ENCODE data around the gene CACNA1I.
A peak's percentile ranks its signal among the peaks of the same experiment; 100 is the strongest.

Gene CACNA1I

GRCh38 chr22:39592081-39593065 lies 21.8 kb downstream of the CACNA1I start:
- Mint-ChIP-seq H3K27me3 (peaks cover 39 to 52% of the 10 kb centered on the region in 2 donors), H3K4me1 (peaks cover 6 to 7% of the 10 kb centered on the region in 2 donors), H3K4me3 (no peak overlapping the region), H3K9me3 (no peaks in the 10 kb centered on the region), H3K36me3 (no peaks in the 10 kb centered on the region), H3K27ac (no peak overlapping the region)
- peak in 1 of 2 donors; percentile 14 for ATAC-seq (replicated peaks)
- no peak for DNase-seq

DNA sequence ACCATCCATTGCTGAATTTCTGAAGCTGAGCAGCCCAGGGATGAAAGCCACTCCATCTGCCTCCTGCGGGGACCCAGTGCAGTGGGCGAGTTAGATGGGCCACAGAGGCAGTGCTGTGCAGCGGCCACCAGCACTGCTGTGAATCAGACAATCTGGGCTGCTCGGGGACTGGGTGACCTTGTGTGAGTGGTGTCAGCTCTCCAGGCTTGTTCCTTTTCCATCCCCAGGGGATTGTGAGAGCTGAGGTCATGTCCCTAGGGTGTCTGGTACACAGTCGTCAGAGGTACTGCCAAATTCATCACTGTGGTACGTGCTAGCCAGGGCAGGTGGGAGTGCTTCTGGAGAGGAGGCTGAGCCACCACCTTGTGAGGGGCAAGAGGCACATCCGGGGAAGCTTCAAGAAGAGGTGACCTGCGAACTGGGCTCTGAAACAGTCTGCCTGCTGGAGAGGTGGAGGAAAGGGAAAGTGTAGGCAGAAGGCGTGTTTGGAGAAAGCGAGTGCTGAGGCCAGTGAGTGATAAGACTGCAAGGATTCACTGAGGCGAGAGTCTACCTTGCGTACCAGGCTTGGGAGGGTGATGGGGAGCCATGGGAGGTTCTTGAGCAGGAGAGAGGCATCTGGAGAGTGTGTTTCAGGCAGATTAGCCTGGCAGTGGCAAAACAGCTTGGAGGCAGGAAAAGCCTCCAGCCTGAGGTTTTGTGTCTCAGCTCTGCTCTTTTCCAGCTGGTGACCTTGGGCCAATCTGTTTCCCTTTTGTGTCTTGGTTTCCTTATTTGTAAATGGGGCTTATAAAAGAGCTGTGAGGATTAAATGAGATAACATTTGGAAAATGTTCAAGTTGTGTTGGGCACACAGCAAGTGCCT lies 22.7 kb downstream of the CACNA1I start:
- H3K27ac Mint-ChIP-seq = no peak overlapping the region
- peak; percentile 28 for DNase-seq
- H3K27me3 Mint-ChIP-seq = peaks cover 46 to 61% of the 10 kb centered on the region in 2 donors
- ATAC-seq (replicated peaks) = peak; percentile 79 to 89
- no peaks in the 10 kb centered on the region for H3K9me3 Mint-ChIP-seq
- no peaks in the 10 kb centered on the region for H3K36me3 Mint-ChIP-seq
- peaks cover 8 to 16% of the 10 kb centered on the region in 2 donors for H3K4me1 Mint-ChIP-seq
- H3K4me3 Mint-ChIP-seq = no peak overlapping the region

GRCh38 chr22:39593931-39594285 lies 23.4 kb downstream of the CACNA1I start:
- H3K27ac Mint-ChIP-seq = no peak overlapping the region
- H3K36me3 Mint-ChIP-seq = no peaks in the 10 kb centered on the region
- ATAC-seq (replicated peaks) (no peak), DNase-seq (no peak)
- no peaks in the 10 kb centered on the region for H3K9me3 Mint-ChIP-seq
- H3K4me3 Mint-ChIP-seq = no peak overlapping the region
- peaks cover 11 to 20% of the 10 kb centered on the region in 2 donors for H3K4me1 Mint-ChIP-seq
- H3K27me3 Mint-ChIP-seq = peaks cover 51 to 66% of the 10 kb centered on the region in 2 donors

DNA sequence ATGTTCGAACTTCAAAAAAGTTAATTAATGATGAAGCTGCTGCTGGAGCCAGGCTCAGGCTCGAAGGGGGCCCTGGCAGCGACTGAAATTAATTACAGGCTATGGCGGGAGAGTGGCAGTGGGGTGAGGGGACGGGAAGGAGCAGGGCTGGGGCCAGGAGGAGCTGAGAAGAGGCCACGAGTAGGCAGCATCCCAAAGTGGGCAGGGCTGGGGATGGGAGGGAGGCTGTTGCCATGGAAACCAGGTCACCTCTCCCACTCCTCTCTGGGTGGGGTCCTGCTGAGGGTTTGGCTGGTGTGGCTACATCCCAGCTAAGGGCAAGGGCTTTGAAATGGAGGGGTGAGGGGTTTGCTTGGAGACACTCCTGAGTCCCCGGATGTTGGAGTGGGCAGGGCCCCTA lies 23.9 kb downstream of the CACNA1I start:
- Mint-ChIP-seq H3K36me3 (no peaks in the 10 kb centered on the region), H3K27me3 (peaks cover 51 to 66% of the 10 kb centered on the region in 2 donors), H3K9me3 (no peaks in the 10 kb centered on the region), H3K4me1 (peaks cover 11 to 20% of the 10 kb centered on the region in 2 donors), H3K27ac (no peak overlapping the region), H3K4me3 (no peak overlapping the region)
- ATAC-seq (replicated peaks) = no peak
- DNase-seq = no peak

DNA sequence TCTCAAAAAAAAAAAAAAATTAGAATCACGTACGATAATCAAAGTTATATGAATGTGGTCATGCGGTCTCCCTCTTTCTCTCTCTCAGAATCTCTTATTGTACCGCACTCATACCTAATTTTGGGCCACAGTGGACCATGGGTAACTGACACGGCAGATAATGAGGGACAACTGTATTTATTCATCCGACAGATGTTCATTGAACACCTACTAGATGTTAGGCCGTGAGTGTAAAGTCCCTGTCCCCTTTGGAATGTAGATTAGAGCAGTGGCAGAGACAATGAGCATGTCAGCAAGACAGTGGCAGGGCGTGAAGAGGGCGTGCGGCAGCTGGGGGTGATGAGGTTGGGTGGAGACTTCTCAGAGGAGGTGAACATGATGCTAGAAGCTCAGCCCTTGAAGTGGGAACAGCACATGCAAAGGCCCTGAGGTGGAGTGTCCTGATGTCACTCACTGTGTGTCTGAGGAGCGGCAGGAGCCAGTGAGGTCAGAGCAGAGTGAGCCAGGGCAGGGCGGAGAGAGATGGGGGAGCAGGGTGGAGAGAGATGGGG lies 25.1 kb downstream of the CACNA1I start:
- Mint-ChIP-seq H3K27me3 (peaks cover 48 to 60% of the 10 kb centered on the region in 2 donors), H3K27ac (peak overlapping the region; percentile 4), H3K9me3 (no peaks in the 10 kb centered on the region), H3K4me1 (peaks cover 13 to 26% of the 10 kb centered on the region in 2 donors), H3K4me3 (no peak overlapping the region), H3K36me3 (no peaks in the 10 kb centered on the region)
- DNase-seq (no peak), ATAC-seq (replicated peaks) (no peak)

DNA sequence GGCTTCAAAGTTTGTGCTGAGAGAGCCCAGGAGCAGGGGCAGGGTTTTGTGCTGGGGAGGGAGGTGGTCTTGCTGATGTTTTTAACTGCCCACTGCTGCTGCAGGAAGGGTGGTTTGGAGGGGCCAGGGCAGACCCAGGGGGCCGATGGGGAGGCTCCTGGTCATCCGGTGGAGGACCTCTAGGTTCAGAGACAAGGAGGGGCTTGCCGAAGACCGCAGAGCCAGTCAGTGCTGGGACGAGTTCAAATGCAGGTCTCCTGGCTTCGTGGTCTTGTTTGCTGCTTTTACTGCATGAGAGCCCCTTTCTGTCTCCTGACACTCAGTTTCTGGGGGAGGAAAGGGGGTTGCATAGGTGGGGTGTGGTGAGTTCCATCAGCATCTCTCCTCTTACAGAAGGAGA lies 26.0 kb downstream of the CACNA1I start:
- DNase-seq (no peak), ATAC-seq (replicated peaks) (no peak)
- Mint-ChIP-seq H3K9me3 (peaks cover 0 to 4% of the 10 kb centered on the region in 2 donors), H3K27me3 (peaks cover 48 to 60% of the 10 kb centered on the region in 2 donors), H3K4me1 (peaks cover 20 to 34% of the 10 kb centered on the region in 2 donors), H3K4me3 (no peak overlapping the region), H3K27ac (no peak overlapping the region), H3K36me3 (no peaks in the 10 kb centered on the region)

DNA sequence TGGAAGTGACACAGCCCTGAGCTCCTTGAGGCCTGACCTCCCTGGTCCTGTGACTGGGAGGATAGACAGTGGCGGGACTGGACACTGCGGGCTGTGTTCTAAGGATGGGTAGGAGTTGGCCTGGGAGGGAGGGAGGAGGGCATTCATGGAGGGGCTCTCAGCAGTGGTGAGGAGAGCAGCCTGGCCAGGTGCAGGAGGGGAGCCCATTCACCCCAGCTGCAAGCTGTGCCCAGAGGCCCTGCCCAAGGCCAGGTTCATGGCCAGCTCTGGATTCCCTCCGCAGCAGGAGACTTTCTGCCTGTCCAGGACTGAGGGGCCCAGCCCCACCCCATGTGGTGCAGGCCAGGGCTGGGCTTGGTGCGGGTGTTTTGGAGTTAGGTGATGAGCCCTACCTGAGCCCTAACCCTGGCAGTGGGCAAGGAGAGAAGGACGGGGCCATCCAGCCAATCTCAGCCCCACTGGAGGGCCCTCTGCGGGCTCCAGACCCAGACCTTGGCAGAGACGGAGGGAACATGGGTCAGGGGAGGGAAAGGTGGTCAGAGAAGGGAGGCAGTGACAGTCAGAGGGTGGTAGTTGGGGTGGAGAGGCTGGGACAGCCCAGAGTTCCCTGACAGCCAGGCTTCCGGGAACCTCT lies 26.8 kb downstream of the CACNA1I start:
- Mint-ChIP-seq H3K27me3 (peaks cover 45 to 55% of the 10 kb centered on the region in 2 donors), H3K4me1 (peaks cover 24 to 40% of the 10 kb centered on the region in 2 donors), H3K4me3 (no peak overlapping the region), H3K27ac (no peak overlapping the region), H3K9me3 (peaks cover 0 to 8% of the 10 kb centered on the region in 2 donors), H3K36me3 (peaks cover 3% of the 10 kb centered on the region in 2 donors)
- DNase-seq (no peak), ATAC-seq (replicated peaks) (no peak)

DNA sequence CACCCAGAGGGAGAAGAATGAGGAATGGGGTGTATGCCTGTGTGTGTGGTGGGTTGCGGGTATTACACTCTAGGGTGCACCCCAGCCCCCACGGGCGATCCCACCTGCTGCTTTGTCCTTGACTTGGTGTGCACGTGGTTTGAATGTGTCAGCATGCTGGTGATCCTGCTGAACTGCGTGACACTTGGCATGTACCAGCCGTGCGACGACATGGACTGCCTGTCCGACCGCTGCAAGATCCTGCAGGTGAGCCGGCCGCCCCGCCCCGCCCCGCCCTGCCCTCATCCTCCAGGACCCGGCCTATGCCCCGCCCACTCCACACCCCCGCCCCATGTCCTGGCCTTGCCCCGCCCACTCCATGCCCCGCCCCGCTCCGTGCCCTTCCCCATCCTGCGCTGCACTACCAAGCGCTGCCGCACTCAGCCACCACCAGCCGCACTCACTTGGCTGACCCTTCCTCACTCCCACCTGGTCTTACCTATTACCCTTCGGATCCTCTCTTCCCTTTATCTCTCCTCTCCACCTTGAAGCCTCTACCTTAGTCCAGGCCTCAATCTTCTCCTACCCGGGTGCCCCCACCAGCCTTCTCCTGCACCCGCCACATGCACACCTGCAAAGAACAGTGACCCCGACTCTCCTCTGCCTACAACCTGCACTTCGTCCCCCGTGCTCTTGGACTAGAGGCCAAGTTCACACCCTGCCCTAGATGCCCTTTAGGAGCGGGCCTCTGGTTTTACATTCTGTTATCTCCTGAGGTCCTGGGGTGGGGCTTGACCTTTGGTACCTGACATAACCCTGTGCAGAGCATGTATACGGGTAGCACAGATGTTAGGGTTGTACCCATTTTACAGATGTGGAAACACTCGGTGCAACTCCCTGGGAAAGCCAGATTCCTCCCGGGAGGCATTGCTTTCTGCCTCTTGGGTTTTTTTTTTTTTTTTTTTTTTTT lies 27.7 kb downstream of the CACNA1I start:
- Mint-ChIP-seq H3K4me1 (peaks cover 23 to 40% of the 10 kb centered on the region in 2 donors), H3K27me3 (peaks cover 41 to 53% of the 10 kb centered on the region in 2 donors), H3K4me3 (peak overlapping the region in 1 of 2 donors; percentile 40), H3K9me3 (peaks cover 2 to 8% of the 10 kb centered on the region in 2 donors), H3K27ac (no peak overlapping the region), H3K36me3 (peaks cover 3% of the 10 kb centered on the region in 2 donors)
- DNase-seq (no peak), ATAC-seq (replicated peaks) (peak; percentile 69 to 80)

GRCh38 chr22:39600491-39601179 lies 30.1 kb downstream of the CACNA1I start:
- peak overlapping the region in 1 of 2 donors; percentile 26 for H3K4me3 Mint-ChIP-seq

DNA sequence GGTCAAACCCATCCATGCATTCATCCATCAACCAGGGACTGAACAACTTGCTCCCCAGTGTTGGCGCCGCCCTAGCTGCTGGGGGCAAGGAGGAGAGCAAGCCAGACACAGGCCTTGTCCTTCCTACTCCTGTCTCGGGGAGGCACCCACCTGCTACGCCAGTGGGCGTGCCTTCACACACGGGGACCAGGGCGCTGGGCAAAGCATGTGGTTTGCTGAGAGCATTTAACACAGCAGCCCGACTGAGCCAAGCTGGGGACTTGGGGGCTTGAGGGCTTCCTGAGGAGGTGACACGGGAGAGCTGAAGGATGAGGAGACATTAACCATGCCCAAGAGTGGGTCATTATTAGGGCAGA lies 30.6 kb downstream of the CACNA1I start:
- peaks cover 3 to 8% of the 10 kb centered on the region in 2 donors for H3K9me3 Mint-ChIP-seq
- H3K27ac Mint-ChIP-seq = peak overlapping the region; percentile 42
- peaks cover 38 to 47% of the 10 kb centered on the region in 2 donors for H3K27me3 Mint-ChIP-seq
- peaks cover 3% of the 10 kb centered on the region in 2 donors for H3K36me3 Mint-ChIP-seq
- H3K4me1 Mint-ChIP-seq = peaks cover 19 to 38% of the 10 kb centered on the region in 2 donors
- ATAC-seq (replicated peaks) = peak; percentile 14 to 21
- H3K4me3 Mint-ChIP-seq = peak overlapping the region in 1 of 2 donors; percentile 26
- no peak for DNase-seq

More at GRCh38 chr22:39600491-39601179, 30.1 kb downstream of the CACNA1I start:
- Mint-ChIP-seq H3K27ac (peak overlapping the region; percentile 42), H3K4me1 (peaks cover 21 to 38% of the 10 kb centered on the region in 2 donors), H3K27me3 (peaks cover 40 to 47% of the 10 kb centered on the region in 2 donors), H3K9me3 (peaks cover 3 to 8% of the 10 kb centered on the region in 2 donors), H3K36me3 (peaks cover 3% of the 10 kb centered on the region in 2 donors)
- ATAC-seq (replicated peaks) (peak; percentile 61 to 72), DNase-seq (no peak)

DNA sequence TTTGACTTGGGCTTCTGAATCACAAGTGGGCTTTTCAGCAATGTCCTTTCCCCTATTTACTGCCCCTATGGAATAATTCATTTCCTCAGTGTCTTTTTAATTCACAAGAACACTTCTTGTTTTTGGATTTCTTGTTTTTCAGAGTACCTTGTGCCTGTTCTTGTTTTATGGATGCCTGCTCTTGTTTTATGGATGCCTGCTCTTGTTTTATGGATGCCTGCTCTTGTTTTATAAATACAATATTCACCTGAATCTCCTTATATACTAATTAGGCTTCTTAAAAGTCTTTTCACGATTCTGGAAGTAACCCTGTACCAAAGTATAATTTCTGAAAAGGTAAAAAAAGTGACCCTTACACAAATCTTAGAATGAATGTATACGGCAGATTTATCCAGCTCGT lies 32.8 kb downstream of the CACNA1I start:
- no peak for DNase-seq
- Mint-ChIP-seq H3K27me3 (peaks cover 32 to 42% of the 10 kb centered on the region in 2 donors), H3K4me1 (peaks cover 16 to 26% of the 10 kb centered on the region in 2 donors), H3K9me3 (peaks cover 3 to 8% of the 10 kb centered on the region in 2 donors), H3K36me3 (peaks cover 3% of the 10 kb centered on the region in 2 donors), H3K4me3 (no peak overlapping the region), H3K27ac (no peak overlapping the region)
- no peak for ATAC-seq (replicated peaks)

- Mint-ChIP-seq H3K36me3 (peaks cover 4% of the 10 kb centered on the region in 2 donors), H3K27me3 (peaks cover 57 to 78% of the 10 kb centered on the region in 2 donors), H3K27ac (no peak overlapping the region), H3K4me1 (peaks cover 2 to 8% of the 10 kb centered on the region in 2 donors), H3K9me3 (peaks cover 7 to 8% of the 10 kb centered on the region in 2 donors), H3K4me3 (no peak overlapping the region)
- ATAC-seq (replicated peaks) (no peak), DNase-seq (no peak)
These were observed 39.7 kb downstream of the CACNA1I start for GRCh38 chr22:39610246-39610645.
